ENCODE results near the gene CCDC78. TPM values are rescaled to one million over a fixed set of nuclear protein-coding genes. Genes with fewer than 3 reads are reported as not detected.
"Not testable (repeated sequence)": the region's sequence is repeated elsewhere in the genome, so short reads cannot be mapped to it uniquely, and the experiment has no call there.

Gene CCDC78
- total and polyA plus RNA-seq, 2 of the 4 experiments (the other 2 are of a cell fraction) = 0.54 to 4.6 TPM

DNA sequence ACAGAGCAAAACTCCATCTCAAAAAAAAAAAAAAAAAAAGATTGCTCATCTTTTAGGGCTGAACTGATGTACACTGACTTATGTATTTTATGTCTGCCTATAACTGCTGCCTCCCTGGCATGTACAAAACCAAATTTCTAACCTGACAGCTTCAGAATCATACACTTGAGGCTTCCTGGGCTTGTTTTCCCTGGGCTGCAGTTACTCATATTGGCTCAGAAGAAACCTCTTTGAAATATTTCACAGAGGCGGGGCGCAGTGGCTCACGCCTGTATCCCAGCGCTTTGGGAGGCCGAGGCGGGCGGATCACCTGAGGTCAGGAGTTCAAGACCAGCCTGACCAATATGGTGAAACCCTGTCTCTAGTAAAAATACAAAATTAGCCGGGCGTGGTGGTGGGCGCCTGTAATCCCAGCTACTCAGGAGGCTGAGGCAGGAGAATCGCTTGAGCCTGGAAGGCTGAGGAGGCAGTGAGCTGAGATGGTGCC, 27.9 kb upstream of the CCDC78 start:
- POLR2A ChIA-PET (ENCODE audit: unreplicated experiment) = not testable (repeated sequence)
- peaks cover 11% of the 10 kb centered on the region for H3K27me3 ChIP-seq (ENCODE audit: control insufficient read depth, insufficient read depth, low read length)

More for the DNA sequence above, 27.9 kb upstream of the CCDC78 start:
- H2AFZ ChIP-seq (replicated peaks; ENCODE audit: low read length, poor library complexity); H3K79me1 ChIP-seq (ENCODE audit: low read depth in 1 of 2, low read length in 2 of 2); H3K4ac ChIP-seq (ENCODE audit: low read depth, low read length); intact Hi-C loops (cut with micrococcal nuclease); H3K9me1 ChIP-seq (ENCODE audit: insufficient read depth, low read length); H2BK120ac ChIP-seq (ENCODE audit: low read depth, low read length); H3K23ac ChIP-seq (ENCODE audit: low read depth, low read length); H3K56ac ChIP-seq (ENCODE audit: extremely low read depth, insufficient read depth, low read length); ATAC-seq (ENCODE audit: low read depth); H4K91ac ChIP-seq (ENCODE audit: insufficient read depth, low read depth, low read length); BruUV-seq (replicated peaks); dilution Hi-C loops (cut with HindIII; ENCODE audit: low sequenced_read_pairs, unreplicated experiment); H3K4me2 ChIP-seq (ENCODE audit: low read depth, low read length); DNase-seq; H3K4me1 ChIP-seq (ENCODE audit: control insufficient read depth, insufficient read depth, low read length); in situ Hi-C loops (cut with MboI; ENCODE audit: low sequenced_read_pairs); H3K14ac ChIP-seq (replicated peaks; ENCODE audit: low read depth, low read length); H2AK5ac ChIP-seq (ENCODE audit: low read depth, low read length); H3K9me3 ChIP-seq (ENCODE audit: control insufficient read depth, insufficient read depth, low read length); H3K18ac ChIP-seq (ENCODE audit: low read depth, low read length); H3K27ac ChIP-seq (ENCODE audit: insufficient read depth, low read length); H4K8ac ChIP-seq (ENCODE audit: low read depth in 2 of 2, low read length in 2 of 2); H3K9ac ChIP-seq (ENCODE audit: low read depth, low read length); H3K36me3 ChIP-seq (ENCODE audit: control insufficient read depth, insufficient read depth, low read length); H4K20me1 ChIP-seq (ENCODE audit: insufficient read depth, low read length); H2AK9ac ChIP-seq (replicated peaks; ENCODE audit: low read depth, low read length, poor library complexity); H4K5ac ChIP-seq (ENCODE audit: low read depth, low read length); CTCF ChIA-PET; H2BK5ac ChIP-seq (ENCODE audit: low read depth, low read length, poor library complexity, severe bottlenecking); H2BK20ac ChIP-seq (ENCODE audit: low read depth, low read length); H3K4me3 ChIP-seq (ENCODE audit: insufficient read depth, low read depth, low read length); H2BK15ac ChIP-seq (ENCODE audit: low read depth, low read length): not testable (repeated sequence)
- WGBS, 2 experiments (ENCODE audit: extremely low coverage in 2 of 2, insufficient read length in 1 of 2) = 100% methylated on average over 2 of the region's 11 CpGs; no CpG with 5 or more reads in 1 of the 2 experiments

All from IMR-90 (cell line).